HG03558 (cell line): ENCODE results near the gene ZNF423.
"Not testable (repeated sequence)": the region's sequence is repeated elsewhere in the genome, so short reads cannot be mapped to it uniquely, and the experiment has no call there.

Source experiments
- ATAC-seq: cut with Tn5 transposase; IDR thresholded peaks from one replicate; pipeline ENCODE4 v1.9.1; 2021; ENCODE audit warnings: moderate number of reproducible peaks; ENCODE audit not compliant: unreplicated experiment; ENCODE audit errors: extremely low read depth

Gene ZNF423

GRCh38 chr16:49874613-49875237 lies 18.8 kb upstream of the ZNF423 start:
- ATAC-seq, result no peak

GRCh38 chr16:49871824-49872223 lies 15.9 kb upstream of the ZNF423 start:
- ATAC-seq, result not testable (repeated sequence)

GRCh38 chr16:49869731-49870130 lies 13.8 kb upstream of the ZNF423 start:
- no peak for ATAC-seq

- no peak for ATAC-seq
Observed at GRCh38 chr16:49867796-49868668, 12.1 kb upstream of the ZNF423 start.

GRCh38 chr16:49867234-49867633 lies 11.3 kb upstream of the ZNF423 start:
- no peak for ATAC-seq

- no peak for ATAC-seq
Observed at GRCh38 chr16:49866595-49867071, 10.7 kb upstream of the ZNF423 start.

GRCh38 chr16:49862694-49863093 lies 6.8 kb upstream of the ZNF423 start:
- ATAC-seq, result no peak

- ATAC-seq, result no peak
Observed at GRCh38 chr16:49861299-49861698, 5.4 kb upstream of the ZNF423 start.

- no peak for ATAC-seq
Observed at GRCh38 chr16:49860593-49860992, 4.7 kb upstream of the ZNF423 start.

GRCh38 chr16:49859125-49859811 lies 3.4 kb upstream of the ZNF423 start:
- no peak for ATAC-seq

GRCh38 chr16:49858200-49859124 lies 2.5 kb upstream of the ZNF423 start:
- ATAC-seq, result no peak

GRCh38 chr16:49857423-49858181 lies 1.7 kb upstream of the ZNF423 start:
- ATAC-seq, result no peak

GRCh38 chr16:49856672-49857330 lies 889 bp upstream of the ZNF423 start:
- no peak for ATAC-seq

- ATAC-seq, result no peak
Observed at GRCh38 chr16:49855280-49855821, 561 bp downstream of the ZNF423 start.

- no peak for ATAC-seq
Observed at GRCh38 chr16:49854796-49855203, 1.1 kb downstream of the ZNF423 start.

- ATAC-seq, result no peak
Observed at GRCh38 chr16:49854188-49854795, 1.6 kb downstream of the ZNF423 start.

- ATAC-seq, result no peak
Observed at GRCh38 chr16:49852279-49852678, 3.6 kb downstream of the ZNF423 start.

GRCh38 chr16:49851468-49851787 lies 4.5 kb downstream of the ZNF423 start:
- ATAC-seq, result no peak
